GM19328 (cell line): Measurements from ENCODE around the gene SH3BP4.
"Not testable (repeated sequence)": the region's sequence is repeated elsewhere in the genome, so short reads cannot be mapped to it uniquely, and the experiment has no call there.

ENCODE experiments used
- ATAC-seq: cut with Tn5 transposase; IDR thresholded peaks from one replicate; pipeline ENCODE4 v1.9.1; 2021; ENCODE audit warnings: mild to moderate bottlenecking, moderate library complexity; ENCODE audit not compliant: unreplicated experiment

The SH3BP4 gene

GRCh38 chr2:235051436-235052260 is 99.8 kb downstream of the SH3BP4 start:
- ATAC-seq, result no peak

GRCh38 chr2:235052514-235053354 is 100.9 kb downstream of the SH3BP4 start:
- no peak for ATAC-seq

- no peak for ATAC-seq
Measured at GRCh38 chr2:235053651-235054050, 101.8 kb downstream of the SH3BP4 start.

GRCh38 chr2:235054475-235054874 is 102.7 kb downstream of the SH3BP4 start:
- ATAC-seq, result no peak

- no peak for ATAC-seq
Measured at GRCh38 chr2:235054919-235055318, 103.1 kb downstream of the SH3BP4 start.

GRCh38 chr2:235055891-235056516 is 104.2 kb downstream of the SH3BP4 start:
- no peak for ATAC-seq

- ATAC-seq, result no peak
Measured at GRCh38 chr2:235056768-235057167, 105.0 kb downstream of the SH3BP4 start.

GRCh38 chr2:235057616-235058015 is 105.8 kb downstream of the SH3BP4 start:
- not testable (repeated sequence) for ATAC-seq

GRCh38 chr2:235059161-235059560 is 107.3 kb downstream of the SH3BP4 start:
- ATAC-seq, result no peak

GRCh38 chr2:235061656-235062055 is 109.8 kb downstream of the SH3BP4 start:
- ATAC-seq, result no peak

- no peak for ATAC-seq
Measured at GRCh38 chr2:235063471-235063961, 111.7 kb downstream of the SH3BP4 start.

GRCh38 chr2:235064976-235065375 is 113.2 kb downstream of the SH3BP4 start:
- ATAC-seq, result no peak

GRCh38 chr2:235066490-235066889 is 114.7 kb downstream of the SH3BP4 start:
- ATAC-seq, result no peak

- ATAC-seq, result no peak
Measured at GRCh38 chr2:235066895-235067294, 115.1 kb downstream of the SH3BP4 start.

GRCh38 chr2:235068701-235069100 is 116.9 kb downstream of the SH3BP4 start:
- no peak for ATAC-seq

- no peak for ATAC-seq
Measured at GRCh38 chr2:235070063-235070706, 118.4 kb downstream of the SH3BP4 start.

GRCh38 chr2:235073868-235074413 is 122.1 kb downstream of the SH3BP4 start:
- no peak for ATAC-seq

- ATAC-seq, result no peak
Measured at GRCh38 chr2:235077046-235077445, 125.2 kb downstream of the SH3BP4 start.

GRCh38 chr2:235078182-235078581 is 126.4 kb downstream of the SH3BP4 start:
- no peak for ATAC-seq

GRCh38 chr2:235078914-235079472 is 127.2 kb downstream of the SH3BP4 start:
- ATAC-seq, result no peak
